GM12875 (cell line): ENCODE measurements around the gene SCARB1.

Experiments
- H3K4me3 ChIP-seq: one replicate; pipeline ENCODE4 v1.5.1; 2011; ENCODE audit warnings: low read depth, low read length, control low read depth
- TF ChIP-seq, protein P1 (sequence below): IDR thresholded peaks from 2 replicates; pipeline ENCODE4 v1.5.1; 2011; ENCODE audit warnings: low read depth, mild to moderate bottlenecking, control low read depth, inconsistent platforms, low read length, moderate library complexity, borderline replicate concordance; ENCODE audit not compliant: insufficient read depth

Gene SCARB1

DNA sequence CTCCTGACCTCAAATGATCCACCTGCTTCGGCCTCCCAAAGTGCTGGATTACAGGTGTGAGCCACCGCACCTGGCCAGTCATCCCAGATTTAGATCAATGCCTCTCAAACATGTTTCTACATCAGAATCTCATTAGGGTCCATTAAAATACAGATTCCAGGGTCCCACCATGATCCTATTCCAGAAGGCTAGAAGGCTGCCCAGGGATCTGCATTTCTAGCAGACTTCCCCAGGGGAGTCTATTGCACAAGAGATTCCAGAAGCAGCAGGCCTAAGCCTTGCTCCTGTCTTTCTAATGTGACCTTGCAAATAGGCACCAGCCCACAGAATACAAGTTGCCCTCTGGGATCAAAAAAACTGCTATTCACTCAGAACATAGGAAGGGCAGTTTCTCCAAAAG lies 81.5 kb downstream of the SCARB1 start:
- H3K4me3 ChIP-seq: no peak overlapping the region
- TF ChIP-seq, protein P1, sequence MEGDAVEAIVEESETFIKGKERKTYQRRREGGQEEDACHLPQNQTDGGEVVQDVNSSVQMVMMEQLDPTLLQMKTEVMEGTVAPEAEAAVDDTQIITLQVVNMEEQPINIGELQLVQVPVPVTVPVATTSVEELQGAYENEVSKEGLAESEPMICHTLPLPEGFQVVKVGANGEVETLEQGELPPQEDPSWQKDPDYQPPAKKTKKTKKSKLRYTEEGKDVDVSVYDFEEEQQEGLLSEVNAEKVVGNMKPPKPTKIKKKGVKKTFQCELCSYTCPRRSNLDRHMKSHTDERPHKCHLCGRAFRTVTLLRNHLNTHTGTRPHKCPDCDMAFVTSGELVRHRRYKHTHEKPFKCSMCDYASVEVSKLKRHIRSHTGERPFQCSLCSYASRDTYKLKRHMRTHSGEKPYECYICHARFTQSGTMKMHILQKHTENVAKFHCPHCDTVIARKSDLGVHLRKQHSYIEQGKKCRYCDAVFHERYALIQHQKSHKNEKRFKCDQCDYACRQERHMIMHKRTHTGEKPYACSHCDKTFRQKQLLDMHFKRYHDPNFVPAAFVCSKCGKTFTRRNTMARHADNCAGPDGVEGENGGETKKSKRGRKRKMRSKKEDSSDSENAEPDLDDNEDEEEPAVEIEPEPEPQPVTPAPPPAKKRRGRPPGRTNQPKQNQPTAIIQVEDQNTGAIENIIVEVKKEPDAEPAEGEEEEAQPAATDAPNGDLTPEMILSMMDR: no peak

DNA sequence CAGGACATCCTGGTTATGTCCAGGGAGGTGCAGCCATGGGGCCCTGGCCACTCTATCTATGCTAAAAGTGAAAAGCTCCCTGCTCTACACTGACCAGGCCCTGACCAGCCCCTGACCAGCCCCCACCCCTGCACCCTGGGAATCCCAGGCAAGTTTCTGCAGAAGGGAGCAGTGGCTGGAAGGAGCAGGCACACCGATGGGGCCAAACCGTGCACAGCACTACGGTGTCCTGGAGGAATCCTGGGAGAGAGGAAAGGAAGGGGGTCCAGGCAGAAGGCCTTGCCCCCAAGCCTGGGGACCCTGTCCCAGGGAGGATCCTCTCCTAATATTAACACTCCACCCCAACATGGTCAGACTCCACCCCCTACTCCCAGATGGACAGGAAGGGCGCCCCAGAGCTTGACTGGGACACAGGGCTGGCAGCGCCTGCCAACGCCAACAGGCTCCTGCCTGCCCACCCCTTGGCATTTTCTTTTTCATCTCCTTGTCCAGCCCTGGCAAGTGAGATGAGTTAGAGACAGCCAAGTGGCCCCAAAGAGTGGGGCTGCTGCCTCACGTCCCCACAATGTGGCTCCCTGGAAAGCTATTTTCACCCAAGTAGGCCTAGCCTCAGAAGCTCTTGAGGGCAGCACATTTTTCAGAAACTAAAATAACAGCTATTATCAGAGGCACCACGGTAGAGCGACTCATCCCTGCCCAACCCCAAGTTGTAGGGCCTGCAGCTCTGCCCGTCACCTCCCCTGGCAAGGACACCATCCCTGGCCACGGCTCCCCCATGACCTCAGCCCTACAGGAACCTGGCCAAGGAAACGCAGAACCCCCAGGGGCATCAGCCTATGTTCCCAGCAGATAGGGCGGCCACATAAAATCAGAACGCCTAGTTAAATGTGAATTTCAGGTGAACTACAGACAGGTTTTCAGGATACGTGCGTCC lies 82.6 kb downstream of the SCARB1 start:
- H3K4me3 ChIP-seq: no peak overlapping the region
- TF ChIP-seq, protein P1: no peak

DNA sequence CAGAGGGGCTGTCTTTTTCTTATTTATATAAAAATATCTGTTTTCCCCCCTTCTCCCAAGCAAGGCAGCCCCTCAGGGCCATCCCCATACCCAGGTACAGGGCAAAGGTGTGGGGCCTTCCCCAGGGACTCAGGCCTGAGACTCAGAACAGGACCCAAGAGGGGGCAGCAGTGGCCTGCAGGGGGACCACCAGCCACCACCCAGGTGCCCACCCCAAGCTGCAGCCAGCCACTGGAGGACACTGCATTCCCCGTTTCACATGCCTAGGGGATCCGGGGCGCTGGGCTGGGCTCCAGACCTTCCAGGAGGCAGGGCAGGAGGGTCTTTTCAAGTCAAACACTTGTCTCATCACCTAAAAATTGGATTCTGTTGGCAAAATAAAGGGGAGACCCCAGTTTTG lies 83.3 kb downstream of the SCARB1 start:
- TF ChIP-seq, protein P1: no peak

DNA sequence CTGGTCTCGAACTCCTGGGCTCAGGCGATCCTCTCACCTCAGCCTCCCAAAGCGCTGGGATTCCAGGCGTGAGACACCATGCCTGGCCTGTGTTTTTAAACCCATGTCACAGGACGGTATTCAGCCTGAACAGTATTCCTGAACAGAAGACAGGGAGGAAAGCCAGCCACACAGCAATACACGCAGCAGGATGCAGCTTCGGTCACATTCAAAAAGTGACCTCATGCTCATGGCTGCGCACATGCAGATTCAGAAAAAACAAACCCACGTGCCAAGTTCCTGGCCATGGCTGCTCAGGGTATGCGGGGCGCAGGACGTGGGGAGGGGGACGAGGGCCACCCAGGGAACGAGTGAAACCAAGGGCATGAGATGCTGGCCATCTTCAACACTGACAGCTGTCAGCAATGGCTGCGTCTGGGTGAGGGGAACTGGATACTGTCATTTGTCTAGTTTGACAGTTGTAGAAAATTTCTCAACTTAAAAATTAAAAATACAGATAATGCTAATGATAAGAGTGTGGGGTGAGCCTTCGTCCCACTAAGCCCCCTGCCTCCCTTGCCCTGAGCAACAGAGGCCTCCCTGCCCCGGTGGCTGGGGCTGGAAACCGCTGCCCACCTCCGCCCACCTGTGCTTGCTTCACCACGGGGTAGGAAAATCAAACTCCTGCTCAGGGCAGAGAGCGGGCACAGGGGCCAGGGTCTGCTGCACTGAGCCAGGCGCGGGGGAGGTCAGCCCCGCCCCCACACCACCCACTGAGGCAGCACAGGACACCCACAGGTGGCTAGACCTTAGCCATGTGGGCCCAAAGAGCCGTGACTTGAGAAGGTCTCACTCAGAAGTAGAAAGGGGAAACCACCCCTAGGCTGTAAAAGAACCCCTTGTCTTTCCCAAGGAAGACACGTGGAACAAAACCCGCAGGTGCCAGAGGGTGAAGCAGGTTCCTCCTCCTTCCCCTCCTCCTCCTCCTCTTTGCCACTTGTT lies 84.2 kb downstream of the SCARB1 start:
- no peak overlapping the region for H3K4me3 ChIP-seq
- TF ChIP-seq, protein P1: no peak

More for the DNA sequence above, 83.3 kb downstream of the SCARB1 start:
- H3K4me3 ChIP-seq: no peak overlapping the region

DNA sequence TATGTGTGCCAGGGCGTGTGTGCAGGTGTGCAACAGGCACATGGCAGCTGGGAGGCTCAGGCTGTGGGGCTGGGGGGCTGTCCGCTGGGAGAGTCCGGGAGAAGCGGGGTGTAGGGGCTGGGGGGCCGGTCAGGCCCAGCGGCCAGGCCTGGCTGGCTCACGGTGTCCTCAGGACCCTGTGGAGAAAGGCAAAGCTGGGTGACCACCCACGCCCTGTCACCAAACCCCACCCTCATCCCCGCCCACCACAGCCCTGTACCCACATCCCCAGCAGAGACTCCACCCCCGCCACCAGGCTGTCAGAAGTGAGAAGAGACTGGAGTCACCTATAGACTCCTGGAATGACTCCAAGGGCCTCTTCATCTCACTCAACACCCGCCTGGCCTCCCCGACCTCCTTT lies 85.3 kb downstream of the SCARB1 start:
- TF ChIP-seq, protein P1: no peak
- H3K4me3 ChIP-seq: no peak overlapping the region

DNA sequence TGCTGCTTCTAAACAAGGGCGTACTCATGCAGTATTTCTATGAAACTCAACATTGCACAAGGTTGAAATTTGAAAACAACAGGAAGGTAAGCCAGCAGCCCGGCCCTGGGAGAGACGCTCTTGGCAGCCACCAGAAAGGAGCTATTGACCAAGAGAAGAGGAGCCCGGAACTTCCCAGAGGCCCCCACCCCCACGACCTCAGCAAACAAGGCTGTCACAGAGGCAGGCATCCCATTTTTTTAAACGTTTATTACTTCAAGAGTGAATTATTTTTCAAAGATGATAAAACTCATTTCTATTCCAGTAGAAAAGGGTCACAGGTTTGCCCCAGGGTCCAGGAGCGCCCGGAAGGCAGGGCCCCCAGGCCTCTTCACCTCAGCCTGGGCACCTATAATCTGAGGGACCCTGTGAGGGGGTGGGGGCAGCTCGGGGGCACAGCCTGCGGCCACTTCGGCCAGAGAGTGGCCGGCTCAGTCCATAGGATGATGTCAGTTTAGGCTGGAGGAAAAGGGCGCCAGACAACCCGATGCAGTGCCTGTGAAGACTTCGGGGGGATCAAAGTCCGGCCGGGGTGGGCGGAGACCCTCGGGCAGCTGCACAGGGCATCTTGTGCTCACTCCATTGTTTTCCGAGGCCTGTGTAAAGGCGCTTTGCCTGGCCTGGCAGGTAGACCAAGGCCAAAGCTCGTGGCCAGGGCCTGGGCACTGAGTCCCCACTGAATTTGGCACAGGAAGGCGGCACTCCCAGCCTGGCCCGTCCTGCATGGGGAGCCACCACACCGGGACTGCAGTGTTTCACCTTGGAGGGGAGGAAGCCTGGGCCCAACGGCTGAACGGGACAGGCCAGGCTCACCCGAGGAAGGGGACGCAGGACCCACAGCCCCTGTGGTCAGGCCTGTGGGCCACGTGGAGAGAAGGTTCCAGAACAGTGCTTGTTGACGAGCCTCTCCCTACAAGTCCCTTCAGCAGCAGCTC lies 86.0 kb downstream of the SCARB1 start:
- H3K4me3 ChIP-seq: no peak overlapping the region
- TF ChIP-seq, protein P1: no peak
